ENCODE data around the gene CHCHD1. TPM values are rescaled to one million over a fixed set of nuclear protein-coding genes. Genes with fewer than 3 reads are reported as not detected.
"Not testable (repeated sequence)": the region's sequence is repeated elsewhere in the genome, so short reads cannot be mapped to it uniquely, and the experiment has no call there.

Gene CHCHD1
- 10 to 100 TPM; 26.7 to 28.7 TPM for total RNA-seq

DNA sequence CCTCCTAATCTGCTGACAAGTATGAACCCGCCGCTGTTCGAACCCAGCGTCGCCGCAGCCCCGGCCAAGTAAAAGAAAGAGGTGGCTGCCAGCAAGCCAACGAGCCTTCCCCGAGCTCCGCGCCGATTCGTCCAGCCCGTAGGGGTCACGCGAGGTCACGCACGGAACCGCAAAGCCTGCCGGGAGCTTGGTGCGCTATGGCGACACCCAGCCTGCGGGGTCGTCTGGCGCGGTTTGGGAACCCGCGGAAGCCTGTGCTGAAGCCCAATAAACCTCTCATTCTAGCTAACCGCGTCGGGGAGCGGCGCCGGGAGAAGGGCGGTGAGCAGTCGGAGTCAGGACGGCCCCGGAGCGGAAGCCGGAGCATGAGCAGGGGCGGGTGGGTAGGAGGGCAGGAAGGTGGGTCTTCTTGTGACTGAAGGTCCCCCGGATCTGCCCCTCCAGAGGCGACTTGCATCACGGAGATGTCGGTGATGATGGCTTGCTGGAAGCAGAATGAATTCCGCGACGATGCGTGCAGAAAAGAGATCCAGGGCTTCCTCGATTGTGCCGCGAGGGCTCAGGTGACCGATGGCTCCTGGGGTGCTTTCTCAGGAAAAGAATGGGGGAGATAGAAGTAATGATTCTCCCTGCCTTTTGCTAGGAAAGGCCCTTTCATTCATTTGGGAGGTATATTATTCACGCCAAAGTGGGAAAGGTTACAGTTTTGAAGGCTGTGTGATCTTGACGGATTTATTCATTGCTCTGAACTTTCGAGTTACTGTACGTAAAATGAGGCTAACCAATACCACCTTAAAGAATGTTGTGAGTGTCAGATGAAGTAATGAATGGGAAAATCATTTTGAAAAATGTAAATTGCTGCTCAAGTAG lies at the start of gene CHCHD1:
CHCHD1 (plus strand) TSS at position 170 of the 870 bp plus-strand sequence; CDS start at position 198, 28 bp downstream.
- ATAC-seq (peak; percentile 78 to 79), DNase-seq (ENCODE audit: low spot score in 2 of 2) (peak; percentile 91 to 92)
- Mint-ChIP-seq H3K9me3 (no peaks in the 10 kb centered on the region), H3K36me3 (peaks cover 26 to 30% of the 10 kb centered on the region in 2 donors), H3K27ac (peak within 1 kb of the TSS; percentile 88 to 100)

GRCh38 chr10:73732426-73732825 lies 49.4 kb upstream of the CHCHD1 start:
- DNase-seq (ENCODE audit: low spot score in 2 of 2): no peak
- H3K36me3 Mint-ChIP-seq: peaks cover 8 to 11% of the 10 kb centered on the region in 2 donors
- ATAC-seq: no peak
- no peaks in the 10 kb centered on the region for H3K9me3 Mint-ChIP-seq
- H3K27ac Mint-ChIP-seq: peak overlapping the region in 1 of 2 donors; percentile 95

DNA sequence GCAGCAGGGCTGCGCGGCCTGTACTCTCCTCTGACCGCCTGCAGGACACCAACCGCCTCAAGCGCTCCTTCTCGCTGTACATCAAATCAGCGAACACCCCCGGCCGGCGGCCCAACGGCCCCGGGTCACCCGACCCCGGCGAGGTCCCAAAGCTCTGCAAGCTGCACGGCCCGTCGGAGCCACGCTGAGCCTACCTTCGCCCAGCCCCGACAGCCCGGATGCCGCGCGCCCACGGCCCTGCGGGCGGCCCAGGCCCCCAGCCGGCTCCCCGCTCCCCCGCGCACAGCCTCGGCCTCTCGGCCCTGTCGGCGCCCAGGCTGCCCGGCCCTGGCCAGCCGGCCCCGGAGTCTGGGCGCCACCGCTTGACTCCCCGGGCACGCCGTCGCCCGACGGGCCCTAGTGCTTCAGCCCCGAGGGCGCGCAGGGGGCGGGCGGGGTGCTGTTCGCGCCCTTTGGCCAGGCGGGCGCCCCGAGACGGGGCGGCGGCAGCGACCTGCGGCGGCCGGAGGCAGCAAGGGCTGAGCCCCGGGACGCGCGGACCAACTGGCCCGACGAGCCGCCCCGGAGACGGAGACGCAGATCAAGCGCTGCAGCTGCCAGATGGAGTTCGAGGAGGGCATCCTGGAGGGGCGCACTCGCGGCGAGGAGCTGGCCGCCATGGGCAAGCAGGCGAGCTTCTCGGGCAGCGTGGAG lies 48.8 kb upstream of the CHCHD1 start:
- H3K36me3 Mint-ChIP-seq: peaks cover 8 to 11% of the 10 kb centered on the region in 2 donors
- no peak for ATAC-seq

GRCh38 chr10:73734028-73734720 lies 47.7 kb upstream of the CHCHD1 start:
- DNase-seq (ENCODE audit: low spot score in 2 of 2): no peak
- Mint-ChIP-seq H3K36me3 (peaks cover 8 to 11% of the 10 kb centered on the region in 2 donors), H3K27ac (no peak overlapping the region), H3K9me3 (no peaks in the 10 kb centered on the region)
- ATAC-seq: no peak

More for the DNA sequence above, 48.8 kb upstream of the CHCHD1 start:
- no peak overlapping the region for H3K27ac Mint-ChIP-seq
- DNase-seq (ENCODE audit: low spot score in 2 of 2): no peak
- H3K9me3 Mint-ChIP-seq: no peaks in the 10 kb centered on the region

DNA sequence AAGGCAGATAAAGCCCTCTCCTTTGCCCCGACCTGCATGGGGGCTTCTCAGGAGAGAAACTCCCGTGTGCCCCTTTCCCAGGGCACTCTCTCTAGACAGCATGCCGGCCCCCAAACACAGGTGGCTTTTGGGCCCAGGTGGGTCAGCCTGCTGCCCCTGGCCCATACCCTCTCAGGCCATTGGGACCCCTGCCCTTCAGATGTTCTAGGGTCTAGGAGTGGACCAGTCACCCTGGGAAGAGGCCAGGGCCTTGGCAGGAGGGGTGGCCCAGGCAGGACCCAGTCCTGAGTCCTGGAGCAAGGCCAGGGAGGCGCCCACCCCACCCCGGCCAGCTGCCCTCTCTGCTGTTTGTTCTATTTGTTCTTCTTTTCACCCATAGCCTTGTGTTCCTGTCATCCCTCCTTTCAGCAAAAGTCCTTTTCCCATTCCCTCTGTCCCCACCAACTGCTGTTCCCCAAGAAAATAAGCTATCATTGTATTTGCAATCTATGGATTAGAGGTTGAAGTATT lies 47.0 kb upstream of the CHCHD1 start:
- ATAC-seq: no peak
- no peak for DNase-seq (ENCODE audit: low spot score in 2 of 2)
- Mint-ChIP-seq H3K36me3 (peaks cover 8% of the 10 kb centered on the region in 2 donors), H3K9me3 (no peaks in the 10 kb centered on the region), H3K27ac (peak overlapping the region in 1 of 2 donors; percentile 75)

DNA sequence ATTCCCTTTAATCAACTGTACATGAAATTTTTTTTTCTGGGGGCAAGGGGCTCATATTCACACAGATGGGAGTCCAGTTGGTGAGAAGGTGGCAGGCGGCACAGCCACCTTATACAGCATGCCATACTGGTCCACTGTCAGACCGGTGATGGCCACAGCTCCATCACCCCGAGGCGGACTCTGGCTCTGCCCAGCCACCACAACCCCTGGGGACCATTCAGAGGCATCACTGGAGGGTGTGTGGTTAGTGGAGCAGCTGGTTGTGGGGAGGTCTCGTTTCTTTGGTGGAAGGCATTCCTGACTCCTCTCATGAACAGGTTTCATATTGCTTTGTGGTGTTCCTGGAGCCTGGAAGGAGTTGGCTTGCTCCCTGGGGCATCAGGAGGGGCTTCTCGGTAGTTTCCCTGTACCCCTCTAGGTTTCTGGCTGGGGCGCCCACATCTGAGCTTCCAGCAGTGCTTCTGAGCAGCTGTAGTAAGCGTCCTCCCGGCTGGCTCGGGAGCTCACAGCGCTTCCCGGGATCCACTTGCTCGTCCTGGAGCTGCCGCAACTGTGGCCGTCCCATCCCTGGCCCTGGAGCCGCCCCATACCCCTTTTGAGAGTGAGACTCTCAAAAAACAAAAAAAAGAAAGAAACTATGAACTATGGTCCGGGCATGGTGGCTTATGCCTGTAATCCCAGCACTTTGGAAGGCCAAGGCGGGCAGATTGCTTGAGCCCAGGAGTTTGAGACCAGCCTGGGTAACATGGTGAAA lies 41.2 kb upstream of the CHCHD1 start:
- Mint-ChIP-seq H3K27ac (peak overlapping the region in 1 of 2 donors; percentile 91), H3K36me3 (peaks cover 17% of the 10 kb centered on the region in 2 donors)
- DNase-seq (ENCODE audit: low spot score in 2 of 2); H3K9me3 Mint-ChIP-seq; ATAC-seq: not testable (repeated sequence)

DNA sequence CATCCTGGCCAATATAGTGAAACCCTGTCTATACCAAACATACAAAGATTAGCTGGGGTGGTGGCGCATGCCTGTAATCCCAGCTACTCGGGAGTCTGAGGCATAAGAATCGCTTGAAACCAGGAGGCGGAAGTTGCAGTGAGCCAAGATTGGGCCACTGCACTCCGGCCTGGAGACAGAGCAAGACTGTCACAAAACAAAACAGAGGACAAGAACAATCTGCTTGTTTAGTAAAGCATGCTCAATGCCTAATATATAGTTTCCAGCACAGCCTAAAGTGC lies 39.5 kb upstream of the CHCHD1 start:
- Mint-ChIP-seq H3K36me3 (peaks cover 17% of the 10 kb centered on the region in 2 donors), H3K9me3 (no peaks in the 10 kb centered on the region), H3K27ac (peak overlapping the region in 1 of 2 donors; percentile 98)
- no peak for ATAC-seq
- no peak for DNase-seq (ENCODE audit: low spot score in 2 of 2)

- DNase-seq (ENCODE audit: low spot score in 2 of 2): no peak
- no peaks in the 10 kb centered on the region for H3K9me3 Mint-ChIP-seq
- peak overlapping the region; percentile 98 to 100 for H3K27ac Mint-ChIP-seq
- peaks cover 17% of the 10 kb centered on the region in 2 donors for H3K36me3 Mint-ChIP-seq
- no peak for ATAC-seq
These were observed 38.4 kb upstream of the CHCHD1 start for GRCh38 chr10:73743327-73743904.

DNA sequence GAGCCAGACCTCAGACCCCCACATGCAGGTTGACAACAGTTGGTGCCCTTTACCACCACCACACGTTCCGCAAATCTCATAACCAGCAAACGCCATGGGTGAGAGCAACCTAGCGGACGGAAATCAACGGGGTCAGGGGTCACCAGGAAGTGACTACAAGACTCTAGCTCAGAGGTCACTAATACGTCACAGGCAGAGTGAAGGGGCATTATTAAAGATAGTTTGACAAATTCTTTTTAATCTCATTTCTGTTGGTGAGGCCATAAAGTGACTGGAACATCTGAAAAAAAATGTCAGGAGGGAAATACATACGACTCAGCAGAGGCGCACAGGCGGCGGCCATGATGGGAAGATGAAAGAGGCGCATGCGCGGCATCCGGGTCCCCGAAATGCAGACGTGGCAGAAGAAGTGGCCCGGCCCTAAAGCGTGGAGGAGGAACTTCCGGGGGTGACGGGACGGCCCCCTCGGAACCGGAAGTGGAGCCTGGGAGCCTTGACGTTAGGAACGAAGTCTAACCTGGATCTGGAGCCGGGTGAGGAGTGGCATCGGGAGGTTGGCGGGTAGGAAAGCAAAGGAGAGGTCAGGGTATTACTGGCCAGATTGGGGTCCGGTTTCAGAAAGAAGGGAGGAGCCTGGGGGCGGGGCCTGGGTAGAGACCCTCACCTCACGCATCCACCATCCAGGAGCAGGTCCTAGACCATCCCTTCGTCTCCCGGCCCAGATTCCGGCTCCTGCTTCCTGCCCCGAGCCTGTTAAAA lies 37.8 kb upstream of the CHCHD1 start, which contains the start of gene SEC24C:
SEC24C (plus strand) TSS at position 468 of the 759 bp plus-strand sequence. CDS start 2,461 bp downstream, outside the sequence.
- peak within 1 kb of the TSS; percentile 98 to 100 for H3K27ac Mint-ChIP-seq
- H3K36me3 Mint-ChIP-seq: peaks cover 17 to 21% of the 10 kb centered on the region in 2 donors
- no peaks in the 10 kb centered on the region for H3K9me3 Mint-ChIP-seq
- DNase-seq (ENCODE audit: low spot score in 2 of 2): peak; percentile 92 to 95
- peak; percentile 93 to 94 for ATAC-seq

GRCh38 chr10:73744664-73744975 lies 37.2 kb upstream of the CHCHD1 start:
- peak overlapping the region; percentile 98 to 100 for H3K27ac Mint-ChIP-seq
- DNase-seq (ENCODE audit: low spot score in 2 of 2) (peak in 1 of 2 donors; percentile 65), ATAC-seq (peak; percentile 34 to 45)
- peaks cover 17 to 22% of the 10 kb centered on the region in 2 donors for H3K36me3 Mint-ChIP-seq
- H3K9me3 Mint-ChIP-seq: no peaks in the 10 kb centered on the region

- DNase-seq (ENCODE audit: low spot score in 2 of 2): no peak
- H3K9me3 Mint-ChIP-seq: no peaks in the 10 kb centered on the region
- no peak overlapping the region for H3K27ac Mint-ChIP-seq
- ATAC-seq: no peak
- peaks cover 21 to 27% of the 10 kb centered on the region in 2 donors for H3K36me3 Mint-ChIP-seq
These were observed 35.1 kb upstream of the CHCHD1 start for GRCh38 chr10:73746721-73747120.

- Mint-ChIP-seq H3K36me3 (peaks cover 13 to 21% of the 10 kb centered on the region in 2 donors), H3K27ac (no peak overlapping the region), H3K9me3 (no peaks in the 10 kb centered on the region)
- ATAC-seq: no peak
- no peak for DNase-seq (ENCODE audit: low spot score in 2 of 2)
These were observed 31.0 kb upstream of the CHCHD1 start for GRCh38 chr10:73750819-73751218.

DNA sequence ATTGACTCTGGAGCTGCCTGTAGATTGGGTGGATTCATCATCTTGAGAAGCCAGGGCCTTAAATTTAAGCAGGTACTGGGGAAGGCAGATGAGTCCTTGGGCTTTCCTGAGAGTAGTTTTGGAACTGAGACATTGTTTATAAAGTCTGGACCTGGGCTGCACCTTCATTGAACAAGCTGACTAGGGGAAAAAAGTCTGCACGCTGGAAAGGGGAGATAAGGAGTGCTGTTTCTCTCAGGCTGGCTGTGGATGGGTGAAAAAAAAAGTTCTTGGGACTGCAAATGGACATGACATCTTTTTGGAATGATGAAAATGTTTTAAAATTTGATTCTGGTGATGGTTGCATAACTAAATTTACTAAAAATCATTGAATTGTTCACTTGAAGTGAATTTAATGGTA lies 25.7 kb upstream of the CHCHD1 start:
- peak overlapping the region in 1 of 2 donors; percentile 61 for H3K27ac Mint-ChIP-seq
- peaks cover 13 to 28% of the 10 kb centered on the region in 2 donors for H3K36me3 Mint-ChIP-seq
- no peak for ATAC-seq
- no peaks in the 10 kb centered on the region for H3K9me3 Mint-ChIP-seq
- no peak for DNase-seq (ENCODE audit: low spot score in 2 of 2)

- DNase-seq (ENCODE audit: low spot score in 2 of 2): no peak
- peak overlapping the region; percentile 20 to 94 for H3K27ac Mint-ChIP-seq
- peaks cover 0 to 21% of the 10 kb centered on the region in 2 donors for H3K36me3 Mint-ChIP-seq
- ATAC-seq: no peak
- no peaks in the 10 kb centered on the region for H3K9me3 Mint-ChIP-seq
These were observed 22.9 kb upstream of the CHCHD1 start for GRCh38 chr10:73758704-73759511.
